ENCODE measurements around the gene SLC1A2.

- TF ChIP-seq EP300 (IDR thresholded peaks at IDR 0.05) = no peak
- no peak for TF ChIP-seq CTCF (IDR thresholded peaks at IDR 0.05)
- TF ChIP-seq POLR2A (IDR thresholded peaks at IDR 0.05) = no peak
Observed at GRCh38 chr11:35238882-35239281, 180.5 kb downstream of the SLC1A2 start.
